GM12872 (cell line): ENCODE data around the gene NEURL3.
A peak's percentile ranks its signal among the peaks of the same experiment; 100 is the strongest.

Source experiments
- CTCF ChIP-seq: IDR thresholded peaks from 3 replicates; pipeline ENCODE4 v1.5.1; 2011; ENCODE audit warnings: low read depth, mild to moderate bottlenecking, low read length, moderate library complexity; ENCODE audit not compliant: insufficient read depth

The NEURL3 gene

DNA sequence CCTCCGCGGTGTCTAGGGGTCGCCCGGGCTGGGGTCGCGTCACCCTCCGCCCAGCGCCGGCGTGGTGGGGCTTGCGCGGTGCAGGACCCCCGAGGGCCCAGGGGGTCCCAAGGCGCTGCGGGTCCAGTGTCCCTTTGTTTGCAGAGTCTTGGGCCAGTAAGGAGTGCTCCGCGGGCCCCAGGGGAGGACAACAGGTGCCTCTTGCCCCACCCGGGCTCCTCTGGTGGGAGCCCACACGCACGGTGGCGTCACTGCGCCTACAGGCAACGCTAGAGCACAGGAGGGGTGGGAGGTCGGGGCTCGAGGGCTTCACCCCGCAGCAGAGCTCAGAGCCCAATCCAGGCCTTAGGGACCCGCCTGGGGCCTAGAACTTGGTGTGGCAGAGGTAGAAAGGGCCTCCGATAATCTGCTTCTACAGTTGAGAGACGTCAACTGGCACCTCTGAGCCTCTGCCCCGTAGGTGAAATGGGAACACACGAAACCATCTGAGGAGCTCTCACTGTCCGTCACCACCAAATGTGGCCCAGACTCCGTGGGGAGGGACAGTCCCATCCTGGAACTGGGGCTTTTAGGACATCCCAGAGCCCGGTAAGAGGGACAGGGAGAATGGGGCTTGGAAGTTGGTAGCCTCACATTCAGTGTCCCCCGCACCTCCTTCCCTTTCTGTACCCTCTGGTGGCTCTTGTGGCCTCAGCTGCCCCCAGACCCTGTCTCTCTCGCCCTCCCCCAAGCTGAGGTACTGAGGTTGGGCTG is 32.8 kb upstream of the NEURL3 start:
- no peak for TF ChIP-seq CTCF

- TF ChIP-seq CTCF, result no peak
These were observed 32.0 kb upstream of the NEURL3 start for GRCh38 chr2:96537066-96537733.

GRCh38 chr2:96536445-96537065 is 31.4 kb upstream of the NEURL3 start, which contains the start of gene ARID5A:
ARID5A (plus strand) TSS chr2:96536752; CDS start chr2:96536827, 75 bp downstream.
- peak; percentile 21; the same call in 1 of the 3 replicates for TF ChIP-seq CTCF

DNA sequence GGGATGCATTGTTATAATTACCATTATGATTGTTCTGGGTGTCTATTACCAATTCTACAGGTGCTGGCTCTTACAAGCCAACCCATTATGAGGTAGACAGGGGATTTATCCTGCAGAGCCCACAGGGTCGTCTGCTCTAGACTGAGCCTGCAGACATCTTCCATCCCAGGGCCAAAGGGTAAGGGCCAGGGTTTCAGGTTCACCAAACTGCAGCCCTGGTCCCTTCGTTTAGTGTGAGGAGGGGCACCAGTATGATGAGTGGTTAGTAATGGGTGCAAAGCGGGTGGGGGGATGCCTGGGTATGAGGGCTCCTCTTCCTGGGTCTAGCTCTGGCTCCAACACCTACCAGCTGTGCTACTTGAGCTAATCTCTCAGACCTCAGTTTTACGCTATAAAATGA is 30.2 kb upstream of the NEURL3 start:
- no peak for TF ChIP-seq CTCF

DNA sequence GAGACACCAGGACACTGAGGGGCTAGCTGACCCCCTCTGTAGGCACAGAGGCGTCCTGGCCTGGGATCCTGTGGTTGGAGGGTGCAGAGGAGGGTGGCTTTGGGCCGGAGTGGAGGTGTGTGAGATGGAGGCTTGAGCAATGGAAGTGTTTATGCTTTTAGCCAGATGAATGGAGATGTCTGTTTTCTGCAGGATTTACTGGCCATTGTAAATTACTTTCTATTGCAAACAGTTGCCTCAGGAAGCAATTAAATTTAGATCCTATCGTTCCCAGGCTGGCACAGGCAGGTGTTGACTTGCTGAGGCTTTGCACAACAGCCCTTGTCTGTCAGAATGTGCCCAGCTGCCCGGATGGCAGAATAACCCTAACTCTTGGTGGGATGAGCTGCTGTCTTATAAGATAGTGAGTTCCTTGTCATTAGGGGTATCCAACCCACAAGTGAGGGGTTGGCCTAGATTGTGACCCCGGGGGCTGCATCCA is 29.6 kb upstream of the NEURL3 start:
- no peak for TF ChIP-seq CTCF

GRCh38 chr2:96534141-96534540 is 29.0 kb upstream of the NEURL3 start:
- no peak for TF ChIP-seq CTCF
